Measurements from ENCODE around the gene KCNQ5.

Gene KCNQ5

GRCh38 chr6:73234733-73235132 lies 612.9 kb downstream of the KCNQ5 start:
- no peak overlapping the region for H3K18ac ChIP-seq (ENCODE audit: low read length)
- H2BK15ac ChIP-seq (ENCODE audit: low read length) = no peak overlapping the region
- no peak overlapping the region for H3K4me2 ChIP-seq (ENCODE audit: insufficient read depth, low read length, poor library complexity, severe bottlenecking)
- H3K27me3 ChIP-seq (ENCODE audit: control insufficient read depth in 3 of 3, insufficient read depth in 3 of 3, low read depth in 1 of 3, low read length in 3 of 3) = no peaks in the 10 kb centered on the region
- no peak overlapping the region for H3K9ac ChIP-seq (ENCODE audit: low read depth, low read length, poor library complexity)
- no peak for DNase-seq (ENCODE audit: low spot score)
- H3K27ac ChIP-seq (replicated peaks; ENCODE audit: low read length) = no peak overlapping the region
- no peak overlapping the region for H3K4me3 ChIP-seq (ENCODE audit: low read length in 2 of 2)
- H2BK5ac ChIP-seq (ENCODE audit: low read length) = no peak overlapping the region
- no peaks in the 10 kb centered on the region for H3K79me1 ChIP-seq (ENCODE audit: low read depth, low read length)
- H2BK120ac ChIP-seq (ENCODE audit: low read depth, low read length) = no peak overlapping the region
- H4K91ac ChIP-seq (ENCODE audit: low read depth, low read length, poor library complexity) = no peak overlapping the region
- no peak overlapping the region for H2BK12ac ChIP-seq (ENCODE audit: low read length)
- H2AK5ac ChIP-seq (ENCODE audit: low read depth, low read length) = no peak overlapping the region
- no CpG with 5 or more reads among the region's 1 CpG for WGBS, 2 donors (ENCODE audit: extremely low coverage in 2 of 2, insufficient read length in 2 of 2, insufficient replicate concordance in 1 of 2)
- H2AFZ ChIP-seq (ENCODE audit: low read length) = no peak overlapping the region
- H3K4me1 ChIP-seq (ENCODE audit: control insufficient read depth in 2 of 2, insufficient read depth in 1 of 2, low read depth in 1 of 2, low read length in 2 of 2) = no peaks in the 10 kb centered on the region
- H3K23ac ChIP-seq (ENCODE audit: low read depth, low read length, poor library complexity) = no peak overlapping the region
- H3K14ac ChIP-seq (ENCODE audit: low read length) = no peak overlapping the region
- H3K4ac ChIP-seq (ENCODE audit: low read length) = no peak overlapping the region
- H3K9me3 ChIP-seq (replicated peaks in 1 of 2; ENCODE audit: control insufficient read depth in 2 of 2, insufficient read depth in 1 of 2, low read depth in 1 of 2, low read length in 2 of 2) = no peaks in the 10 kb centered on the region
- H4K8ac ChIP-seq (ENCODE audit: low read depth, low read length) = no peak overlapping the region
- no peaks in the 10 kb centered on the region for H3K36me3 ChIP-seq (replicated peaks in 1 of 2; ENCODE audit: control insufficient read depth in 2 of 2, insufficient read depth in 2 of 2, low read length in 2 of 2)

DNA sequence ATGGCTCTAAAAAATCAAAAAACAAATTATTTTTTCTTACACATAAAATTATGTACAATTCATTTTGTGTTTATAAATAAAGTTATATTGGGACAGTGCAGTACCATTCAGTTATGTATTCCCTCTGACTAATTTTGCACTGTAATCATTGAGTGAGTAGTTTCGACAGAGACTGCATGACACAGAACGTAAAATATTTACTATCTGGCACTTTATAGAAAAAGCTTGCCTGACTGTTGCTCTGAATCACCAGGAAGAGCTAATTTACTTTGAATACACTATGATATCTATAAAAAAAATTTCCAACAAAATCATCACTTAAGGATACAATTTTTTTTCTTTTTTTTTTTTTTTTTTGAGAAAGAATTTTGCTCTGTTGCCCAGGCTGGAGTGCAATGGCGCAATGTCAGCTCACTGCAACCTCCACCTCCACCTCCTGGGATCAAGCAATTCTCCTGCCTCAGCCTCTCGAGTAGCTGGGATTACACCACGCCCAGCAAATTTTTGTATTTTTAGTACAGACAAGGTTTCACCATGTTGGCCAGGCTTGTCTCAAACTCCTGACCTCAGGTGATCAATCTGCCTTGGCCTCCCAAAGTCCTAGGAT lies 614.4 kb downstream of the KCNQ5 start:
- H3K27ac ChIP-seq (replicated peaks; ENCODE audit: low read length) = no peak overlapping the region
- no CpG with 5 or more reads among the region's 5 CpGs for WGBS, 2 donors (ENCODE audit: extremely low coverage in 2 of 2, insufficient read length in 2 of 2, insufficient replicate concordance in 1 of 2)
- H3K4me1 ChIP-seq (ENCODE audit: control insufficient read depth in 2 of 2, insufficient read depth in 1 of 2, low read depth in 1 of 2, low read length in 2 of 2) = no peaks in the 10 kb centered on the region
- no peak overlapping the region for H4K91ac ChIP-seq (ENCODE audit: low read depth, low read length, poor library complexity)
- no peak overlapping the region for H2BK12ac ChIP-seq (ENCODE audit: low read length)
- no peak overlapping the region for H2BK120ac ChIP-seq (ENCODE audit: low read depth, low read length)
- no peak overlapping the region for H3K23ac ChIP-seq (ENCODE audit: low read depth, low read length, poor library complexity)
- no peak overlapping the region for H3K14ac ChIP-seq (ENCODE audit: low read length)
- no peak overlapping the region for H2AK5ac ChIP-seq (ENCODE audit: low read depth, low read length)
- H2AFZ ChIP-seq (ENCODE audit: low read length) = no peak overlapping the region
- H2BK5ac ChIP-seq (ENCODE audit: low read length) = no peak overlapping the region
- no peak overlapping the region for H3K4ac ChIP-seq (ENCODE audit: low read length)
- no peaks in the 10 kb centered on the region for H3K27me3 ChIP-seq (ENCODE audit: control insufficient read depth in 3 of 3, insufficient read depth in 3 of 3, low read depth in 1 of 3, low read length in 3 of 3)
- H2BK15ac ChIP-seq (ENCODE audit: low read length) = no peak overlapping the region
- H3K4me2 ChIP-seq (ENCODE audit: insufficient read depth, low read length, poor library complexity, severe bottlenecking) = no peak overlapping the region
- no peaks in the 10 kb centered on the region for H3K79me1 ChIP-seq (ENCODE audit: low read depth, low read length)
- H3K18ac ChIP-seq (ENCODE audit: low read length) = no peak overlapping the region
- H3K36me3 ChIP-seq (replicated peaks in 1 of 2; ENCODE audit: control insufficient read depth in 2 of 2, insufficient read depth in 2 of 2, low read length in 2 of 2) = no peaks in the 10 kb centered on the region
- H3K9ac ChIP-seq (ENCODE audit: low read depth, low read length, poor library complexity) = no peak overlapping the region
- no peak for DNase-seq (ENCODE audit: low spot score)
- no peaks in the 10 kb centered on the region for H3K9me3 ChIP-seq (replicated peaks in 1 of 2; ENCODE audit: control insufficient read depth in 2 of 2, insufficient read depth in 1 of 2, low read depth in 1 of 2, low read length in 2 of 2)
- no peak overlapping the region for H4K8ac ChIP-seq (ENCODE audit: low read depth, low read length)
- H3K4me3 ChIP-seq (ENCODE audit: low read length in 2 of 2) = no peak overlapping the region

DNA sequence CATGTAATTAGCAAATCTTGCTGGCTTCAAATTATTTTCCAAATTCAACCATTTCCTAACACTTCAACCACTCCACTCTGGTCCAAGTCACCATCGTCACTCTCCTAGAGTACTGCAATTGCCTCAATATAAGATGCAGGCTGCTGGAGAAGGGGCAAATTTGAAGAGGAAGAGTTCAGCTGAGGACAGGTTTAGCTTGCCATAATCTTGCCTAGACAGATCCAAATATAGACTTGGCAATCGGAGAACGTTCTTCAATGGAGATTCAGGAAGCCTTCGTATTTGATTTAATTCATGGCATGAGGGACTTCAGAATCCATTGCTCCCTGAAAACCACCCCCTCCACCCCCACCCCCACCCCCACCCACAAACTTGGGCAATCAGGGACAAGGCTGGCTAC lies 618.9 kb downstream of the KCNQ5 start:
- H4K8ac ChIP-seq (ENCODE audit: low read depth, low read length) = no peak overlapping the region
- H3K4me3 ChIP-seq (ENCODE audit: low read length in 2 of 2) = no peak overlapping the region
- no peak for DNase-seq (ENCODE audit: low spot score)
- no peaks in the 10 kb centered on the region for H3K79me1 ChIP-seq (ENCODE audit: low read depth, low read length)
- H2BK12ac ChIP-seq (ENCODE audit: low read length) = no peak overlapping the region
- no peak overlapping the region for H2AFZ ChIP-seq (ENCODE audit: low read length)
- no peak overlapping the region for H3K4me2 ChIP-seq (ENCODE audit: insufficient read depth, low read length, poor library complexity, severe bottlenecking)
- no peak overlapping the region for H3K18ac ChIP-seq (ENCODE audit: low read length)
- no peak overlapping the region for H4K91ac ChIP-seq (ENCODE audit: low read depth, low read length, poor library complexity)
- H2AK5ac ChIP-seq (ENCODE audit: low read depth, low read length) = no peak overlapping the region
- no peaks in the 10 kb centered on the region for H3K27me3 ChIP-seq (ENCODE audit: control insufficient read depth in 3 of 3, insufficient read depth in 3 of 3, low read depth in 1 of 3, low read length in 3 of 3)
- no peaks in the 10 kb centered on the region for H3K36me3 ChIP-seq (replicated peaks in 1 of 2; ENCODE audit: control insufficient read depth in 2 of 2, insufficient read depth in 2 of 2, low read length in 2 of 2)
- H3K9ac ChIP-seq (ENCODE audit: low read depth, low read length, poor library complexity) = no peak overlapping the region
- H3K4ac ChIP-seq (ENCODE audit: low read length) = no peak overlapping the region
- H2BK15ac ChIP-seq (ENCODE audit: low read length) = no peak overlapping the region
- no peak overlapping the region for H3K23ac ChIP-seq (ENCODE audit: low read depth, low read length, poor library complexity)
- H2BK120ac ChIP-seq (ENCODE audit: low read depth, low read length) = no peak overlapping the region
- H3K27ac ChIP-seq (replicated peaks; ENCODE audit: low read length) = no peak overlapping the region
- H3K9me3 ChIP-seq (replicated peaks in 1 of 2; ENCODE audit: control insufficient read depth in 2 of 2, insufficient read depth in 1 of 2, low read depth in 1 of 2, low read length in 2 of 2) = no peaks in the 10 kb centered on the region
- no peak overlapping the region for H2BK5ac ChIP-seq (ENCODE audit: low read length)
- H3K14ac ChIP-seq (ENCODE audit: low read length) = no peak overlapping the region
- no peaks in the 10 kb centered on the region for H3K4me1 ChIP-seq (ENCODE audit: control insufficient read depth in 2 of 2, insufficient read depth in 1 of 2, low read depth in 1 of 2, low read length in 2 of 2)
- WGBS, 2 donors (ENCODE audit: extremely low coverage in 2 of 2, insufficient read length in 2 of 2, insufficient replicate concordance in 1 of 2) = no CpG with 5 or more reads among the region's 4 CpGs

- Histone ChIP-seq H2BK15ac (ENCODE audit: low read length) (no peak overlapping the region), H2AK5ac (ENCODE audit: low read depth, low read length) (no peak overlapping the region), H3K27me3 (ENCODE audit: control insufficient read depth in 3 of 3, insufficient read depth in 3 of 3, low read depth in 1 of 3, low read length in 3 of 3) (no peaks in the 10 kb centered on the region), H3K9me3 (replicated peaks in 1 of 2; ENCODE audit: control insufficient read depth in 2 of 2, insufficient read depth in 1 of 2, low read depth in 1 of 2, low read length in 2 of 2) (no peaks in the 10 kb centered on the region), H3K9ac (ENCODE audit: low read depth, low read length, poor library complexity) (no peak overlapping the region), H2BK5ac (ENCODE audit: low read length) (no peak overlapping the region), H3K4ac (ENCODE audit: low read length) (no peak overlapping the region), H2BK12ac (ENCODE audit: low read length) (no peak overlapping the region), H3K23ac (ENCODE audit: low read depth, low read length, poor library complexity) (no peak overlapping the region), H3K14ac (ENCODE audit: low read length) (no peak overlapping the region), H2AFZ (ENCODE audit: low read length) (no peak overlapping the region), H2BK120ac (ENCODE audit: low read depth, low read length) (no peak overlapping the region), H4K91ac (ENCODE audit: low read depth, low read length, poor library complexity) (peak overlapping the region; percentile 50), H3K4me3 (ENCODE audit: low read length in 2 of 2) (peak overlapping the region in 1 of 2 donors; percentile 37), H4K8ac (ENCODE audit: low read depth, low read length) (no peak overlapping the region), H3K36me3 (replicated peaks in 1 of 2; ENCODE audit: control insufficient read depth in 2 of 2, insufficient read depth in 2 of 2, low read length in 2 of 2) (no peaks in the 10 kb centered on the region), H3K4me2 (ENCODE audit: insufficient read depth, low read length, poor library complexity, severe bottlenecking) (no peak overlapping the region), H3K79me1 (ENCODE audit: low read depth, low read length) (no peaks in the 10 kb centered on the region), H3K4me1 (ENCODE audit: control insufficient read depth in 2 of 2, insufficient read depth in 1 of 2, low read depth in 1 of 2, low read length in 2 of 2) (no peaks in the 10 kb centered on the region), H3K18ac (ENCODE audit: low read length) (no peak overlapping the region), H3K27ac (replicated peaks; ENCODE audit: low read length) (no peak overlapping the region)
- no peak for DNase-seq (ENCODE audit: low spot score)
- no CpG with 5 or more reads among the region's 5 CpGs for WGBS, 2 donors (ENCODE audit: extremely low coverage in 2 of 2, insufficient read length in 2 of 2, insufficient replicate concordance in 1 of 2)
Observed at GRCh38 chr6:73242001-73242400, 620.1 kb downstream of the KCNQ5 start.
